GM21825 (cell line): ENCODE measurements around the gene ANK2.
A peak's percentile ranks its signal among the peaks of the same experiment; 100 is the strongest.

Experiments
- ATAC-seq: cut with Tn5 transposase; IDR thresholded peaks from one replicate; pipeline ENCODE4 v1.9.1; 2021; ENCODE audit warnings: mild to moderate bottlenecking, moderate library complexity; ENCODE audit not compliant: unreplicated experiment

The ANK2 gene

DNA sequence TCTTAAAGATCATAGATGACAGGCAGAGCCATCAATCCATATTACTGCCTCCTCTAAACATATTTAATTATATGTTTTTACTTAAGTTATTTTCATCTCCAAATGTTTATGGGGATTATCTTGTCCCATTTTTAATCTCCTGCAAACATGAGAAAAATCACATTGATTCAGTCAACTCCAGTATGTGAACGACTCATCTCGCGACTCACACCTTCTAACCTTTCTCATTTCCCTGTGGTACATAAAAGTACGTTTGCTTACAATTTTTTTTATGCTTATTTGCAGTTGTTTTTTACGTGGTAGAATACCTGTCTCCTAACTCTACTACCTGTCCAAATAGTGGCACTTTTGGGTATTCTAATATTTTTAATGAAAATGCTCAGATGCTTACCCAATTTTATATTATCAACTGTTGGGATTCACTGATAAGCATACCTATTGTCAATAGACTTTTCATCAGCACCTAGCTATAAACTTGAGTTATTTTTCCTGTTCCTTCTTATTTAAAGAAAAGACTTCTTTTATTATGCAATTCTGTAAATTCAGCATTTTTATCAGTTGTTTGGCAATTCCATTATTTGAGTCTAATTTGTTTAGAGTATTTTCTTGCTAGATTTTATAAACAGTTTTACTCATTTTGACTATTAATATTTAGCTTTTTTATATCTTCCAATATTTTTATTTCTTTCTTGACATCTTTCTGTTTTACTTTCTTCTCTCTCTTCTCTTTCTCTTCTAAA, 276.6 kb downstream of the ANK2 start:
- no peak for ATAC-seq

DNA sequence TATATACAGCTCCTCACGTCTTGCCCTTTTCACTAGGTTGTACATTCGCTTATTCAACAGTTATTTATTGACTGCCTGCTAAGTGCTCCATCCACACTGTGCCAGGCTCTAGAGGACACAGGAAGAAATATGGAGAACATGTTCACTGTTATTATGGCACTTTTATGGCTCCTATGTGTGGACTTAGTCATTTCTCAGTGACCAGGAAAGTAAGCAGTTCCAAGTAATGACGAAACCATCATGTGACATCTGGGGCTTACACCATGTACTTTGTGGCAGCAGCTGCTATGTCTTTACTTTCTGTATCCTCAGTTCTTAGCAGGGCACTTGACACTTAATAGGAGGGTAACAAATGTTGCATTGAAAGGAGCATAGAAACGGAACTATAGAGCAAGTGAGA, 278.0 kb downstream of the ANK2 start:
- ATAC-seq: no peak

DNA sequence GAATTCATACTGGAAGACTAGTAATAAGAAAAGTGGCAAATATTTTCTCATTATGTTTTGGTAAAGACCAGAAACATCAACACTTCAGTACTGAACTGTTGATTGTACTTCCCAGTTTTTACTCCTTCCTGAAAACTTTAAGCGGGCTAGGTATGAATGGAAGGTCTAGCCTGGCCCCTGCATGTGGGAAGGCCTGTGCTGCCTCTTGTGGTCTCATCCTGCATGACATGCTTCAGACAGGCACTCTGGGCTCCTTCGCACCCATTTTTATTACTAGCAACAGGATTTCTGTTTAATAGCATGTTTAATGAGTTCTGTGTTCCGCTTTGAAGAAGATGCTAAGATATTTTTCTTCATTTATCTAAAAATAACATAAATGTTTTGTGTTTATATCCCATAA, 279.1 kb downstream of the ANK2 start:
- no peak for ATAC-seq

DNA sequence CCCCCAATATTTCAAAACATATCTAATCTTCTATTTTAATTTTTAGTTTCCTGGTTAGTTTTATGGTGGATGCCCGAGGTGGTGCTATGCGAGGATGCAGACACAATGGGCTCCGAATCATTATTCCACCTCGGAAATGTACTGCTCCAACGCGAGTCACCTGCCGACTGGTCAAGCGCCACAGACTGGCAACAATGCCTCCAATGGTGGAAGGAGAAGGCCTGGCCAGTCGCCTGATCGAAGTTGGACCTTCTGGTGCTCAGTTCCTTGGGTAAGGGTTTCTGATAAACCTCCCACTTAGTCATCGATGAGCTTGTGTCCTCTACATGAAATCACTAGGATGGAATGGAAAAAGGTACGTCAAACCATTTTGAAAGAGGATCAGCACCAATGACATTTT, 280.7 kb downstream of the ANK2 start:
- no peak for ATAC-seq

DNA sequence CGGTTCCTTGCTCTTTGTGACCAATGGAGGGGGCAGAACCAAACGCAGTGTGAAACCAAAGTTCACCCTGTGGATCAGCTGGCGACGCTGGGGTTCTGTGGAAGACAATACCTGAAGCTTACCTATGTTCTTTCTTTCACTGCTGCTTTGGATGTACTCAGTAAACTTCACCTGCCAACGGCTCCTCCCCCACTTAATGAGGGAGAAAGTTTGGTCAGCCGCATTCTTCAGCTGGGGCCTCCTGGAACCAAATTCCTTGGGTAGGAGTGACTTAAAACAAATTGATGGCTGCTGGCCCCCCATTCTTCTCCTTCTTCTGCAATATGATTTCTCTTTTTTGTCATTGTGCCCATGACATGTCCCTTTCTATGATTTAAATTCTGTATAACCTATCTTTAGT, 282.4 kb downstream of the ANK2 start:
- no peak for ATAC-seq

DNA sequence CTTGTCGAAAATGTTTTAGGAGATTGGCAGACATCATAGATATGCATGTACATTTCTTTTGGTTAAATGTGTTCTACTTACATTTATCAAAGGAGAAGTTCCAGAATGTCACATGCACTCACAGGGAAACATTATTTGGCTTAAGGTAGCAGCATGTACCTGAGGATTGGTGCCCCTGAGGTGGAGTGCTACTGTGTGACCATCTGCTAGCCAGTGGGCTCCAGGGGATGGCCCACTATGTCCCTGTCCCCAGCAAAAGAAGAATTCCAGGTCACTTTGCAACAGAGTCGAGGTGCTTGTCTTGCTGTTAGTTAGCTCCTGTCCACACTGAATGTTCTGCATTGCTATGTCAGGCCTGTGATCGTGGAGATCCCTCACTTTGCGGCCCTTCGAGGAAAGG, 283.2 kb downstream of the ANK2 start:
- no peak for ATAC-seq

DNA sequence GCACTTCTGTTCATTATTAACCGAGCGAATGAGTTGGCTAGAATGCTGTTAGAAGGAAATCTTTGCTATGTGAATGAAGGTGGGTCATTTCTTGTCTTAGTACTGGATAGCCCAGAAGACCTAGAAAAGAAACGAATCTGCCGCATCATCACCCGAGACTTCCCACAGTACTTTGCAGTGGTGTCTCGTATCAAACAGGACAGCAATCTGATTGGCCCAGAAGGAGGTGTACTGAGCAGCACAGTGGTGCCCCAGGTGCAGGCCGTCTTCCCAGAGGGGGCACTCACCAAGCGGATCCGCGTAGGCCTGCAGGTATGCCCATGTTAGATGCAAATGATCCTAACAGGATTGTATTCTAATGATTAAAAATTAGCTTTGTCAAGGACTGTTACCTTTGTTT, 286.3 kb downstream of the ANK2 start:
- no peak for ATAC-seq

DNA sequence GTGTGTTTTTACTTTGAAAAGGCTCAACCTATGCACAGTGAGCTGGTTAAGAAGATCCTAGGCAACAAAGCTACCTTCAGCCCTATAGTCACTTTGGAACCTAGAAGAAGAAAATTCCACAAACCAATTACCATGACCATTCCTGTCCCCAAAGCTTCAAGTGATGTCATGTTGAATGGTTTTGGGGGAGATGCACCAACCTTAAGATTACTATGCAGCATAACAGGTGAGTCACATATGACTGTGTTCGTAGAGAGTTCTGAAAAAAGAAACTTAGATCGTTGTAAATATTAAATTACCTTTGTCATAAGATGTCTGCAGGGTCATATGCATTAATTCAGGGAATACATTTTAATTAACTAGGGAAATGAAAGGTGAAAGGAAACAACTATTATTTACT, 287.1 kb downstream of the ANK2 start:
- no peak for ATAC-seq

DNA sequence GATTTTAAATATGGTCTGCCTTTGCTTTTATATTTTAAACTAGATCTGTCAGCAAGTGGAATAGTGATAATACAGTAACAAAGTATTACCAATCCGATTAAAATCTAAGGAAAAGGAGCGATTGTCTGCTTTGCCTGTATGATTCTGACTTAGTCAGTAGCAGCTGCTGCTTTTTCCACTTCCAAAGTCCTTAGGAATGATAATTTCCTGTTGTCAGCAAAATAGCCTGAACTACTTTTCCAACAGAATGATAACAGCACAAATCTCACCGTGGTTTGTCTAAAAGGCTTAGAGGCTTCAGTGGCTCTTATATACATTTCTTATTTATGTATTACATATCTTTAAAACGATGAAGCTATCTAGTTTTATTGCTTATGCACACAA, 290.0 kb downstream of the ANK2 start:
- ATAC-seq: no peak

DNA sequence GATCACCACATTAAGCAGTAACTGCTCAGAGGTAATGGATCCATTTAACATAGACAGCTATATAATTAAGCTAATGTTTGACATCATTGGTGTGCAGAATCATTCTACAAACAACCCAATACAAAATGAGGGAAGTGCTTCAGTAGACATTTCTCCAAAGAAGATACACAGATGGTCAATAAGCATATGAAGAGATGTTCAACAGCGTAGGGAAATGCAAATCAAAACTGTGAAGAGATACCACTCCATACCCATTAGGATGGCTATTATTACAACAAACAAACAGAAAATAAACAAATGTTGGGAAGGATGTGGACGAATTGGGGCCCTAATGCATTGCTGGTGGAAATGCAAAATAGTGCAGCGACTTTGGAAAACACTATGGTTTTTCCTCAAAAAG, 294.6 kb downstream of the ANK2 start:
- no peak for ATAC-seq

DNA sequence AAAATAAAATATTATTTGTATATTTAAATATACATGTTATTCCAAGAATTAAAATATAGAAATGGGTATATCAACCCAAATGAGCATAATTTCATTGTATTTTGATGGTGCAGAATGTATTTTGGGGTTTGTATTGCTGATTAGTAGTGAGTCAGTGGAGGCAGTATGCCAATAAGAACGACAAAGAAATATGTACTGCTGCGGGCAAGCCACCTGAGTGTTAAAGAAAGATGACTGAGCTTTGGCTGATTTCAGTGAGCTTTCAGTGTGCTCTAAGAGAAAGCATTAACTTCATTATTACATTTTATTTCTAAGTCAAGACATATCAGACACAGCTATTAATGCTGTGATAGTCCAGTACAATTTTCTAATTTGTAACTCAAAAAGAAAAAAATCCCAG, 297.8 kb downstream of the ANK2 start:
- no peak for ATAC-seq

DNA sequence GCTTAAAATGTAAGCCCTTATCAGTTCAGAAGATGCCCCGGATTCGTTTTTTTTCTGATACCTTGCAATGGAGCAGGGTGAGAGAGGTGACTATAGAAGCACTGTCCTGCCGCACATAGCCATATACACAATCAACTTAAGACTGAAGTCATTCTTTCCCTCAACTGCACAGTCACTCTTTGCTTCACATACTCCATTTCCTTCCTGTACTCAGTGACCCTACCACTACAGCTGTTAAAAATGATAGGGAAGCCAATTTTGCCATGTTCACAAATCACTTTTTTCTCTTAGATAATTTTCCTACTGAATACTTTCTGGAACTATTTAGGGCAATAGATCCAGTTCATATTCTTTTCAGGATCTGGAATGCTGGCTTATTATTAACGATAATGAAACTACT, 300.0 kb downstream of the ANK2 start:
- peak; percentile 56 for ATAC-seq

DNA sequence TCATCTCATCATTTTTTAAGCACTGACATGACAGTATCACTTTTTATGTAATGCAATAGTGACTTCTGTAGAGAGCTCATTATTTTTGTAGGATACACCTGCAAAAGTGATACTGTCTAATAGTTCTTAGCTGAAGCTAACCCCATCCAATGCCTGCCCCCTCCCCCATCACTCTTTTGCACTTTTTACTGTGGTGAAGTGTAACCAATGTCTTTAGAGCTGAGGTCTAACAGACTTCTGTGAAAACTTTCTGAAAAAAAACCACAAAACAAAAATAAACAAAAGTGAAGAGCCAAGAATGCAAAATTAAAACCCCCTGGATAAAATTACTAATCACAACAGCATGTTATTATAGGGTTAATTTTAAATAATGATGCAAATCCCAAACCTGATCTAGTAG, 301.1 kb downstream of the ANK2 start:
- no peak for ATAC-seq

DNA sequence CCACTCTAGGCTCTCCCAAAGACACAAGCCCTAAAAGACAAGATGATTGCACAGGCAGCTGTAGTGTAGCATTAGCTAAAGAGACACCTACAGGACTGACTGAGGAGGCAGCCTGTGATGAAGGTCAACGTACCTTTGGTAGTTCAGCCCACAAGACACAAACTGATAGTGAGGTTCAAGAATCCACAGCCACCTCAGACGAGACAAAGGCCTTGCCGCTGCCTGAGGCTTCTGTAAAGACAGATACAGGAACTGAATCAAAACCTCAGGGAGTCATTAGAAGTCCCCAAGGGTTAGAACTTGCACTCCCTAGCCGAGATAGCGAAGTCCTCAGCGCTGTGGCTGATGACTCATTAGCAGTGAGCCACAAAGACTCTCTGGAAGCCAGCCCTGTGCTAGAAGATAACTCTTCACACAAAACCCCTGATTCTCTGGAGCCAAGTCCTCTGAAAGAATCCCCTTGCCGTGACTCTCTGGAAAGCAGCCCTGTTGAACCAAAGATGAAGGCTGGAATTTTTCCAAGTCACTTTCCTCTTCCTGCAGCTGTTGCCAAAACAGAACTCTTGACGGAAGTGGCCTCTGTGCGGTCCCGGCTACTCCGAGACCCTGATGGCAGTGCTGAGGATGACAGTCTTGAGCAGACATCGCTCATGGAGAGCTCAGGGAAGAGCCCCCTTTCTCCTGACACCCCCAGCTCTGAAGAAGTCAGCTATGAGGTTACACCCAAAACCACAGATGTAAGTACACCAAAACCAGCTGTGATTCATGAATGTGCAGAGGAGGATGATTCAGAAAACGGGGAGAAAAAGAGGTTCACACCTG, 306.3 kb downstream of the ANK2 start:
- peak; percentile 98 for ATAC-seq

DNA sequence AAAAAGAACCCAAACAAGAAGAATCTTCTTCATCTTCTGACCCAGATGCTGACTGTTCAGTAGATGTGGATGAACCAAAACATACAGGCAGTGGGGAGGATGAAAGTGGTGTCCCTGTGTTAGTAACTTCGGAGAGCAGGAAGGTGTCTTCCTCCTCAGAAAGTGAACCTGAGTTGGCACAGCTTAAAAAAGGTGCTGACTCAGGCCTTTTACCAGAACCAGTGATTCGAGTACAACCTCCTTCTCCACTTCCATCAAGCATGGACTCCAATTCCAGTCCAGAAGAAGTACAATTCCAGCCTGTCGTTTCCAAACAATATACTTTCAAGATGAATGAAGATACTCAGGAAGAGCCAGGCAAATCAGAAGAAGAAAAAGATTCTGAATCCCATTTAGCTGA, 307.0 kb downstream of the ANK2 start:
- ATAC-seq: no peak

DNA sequence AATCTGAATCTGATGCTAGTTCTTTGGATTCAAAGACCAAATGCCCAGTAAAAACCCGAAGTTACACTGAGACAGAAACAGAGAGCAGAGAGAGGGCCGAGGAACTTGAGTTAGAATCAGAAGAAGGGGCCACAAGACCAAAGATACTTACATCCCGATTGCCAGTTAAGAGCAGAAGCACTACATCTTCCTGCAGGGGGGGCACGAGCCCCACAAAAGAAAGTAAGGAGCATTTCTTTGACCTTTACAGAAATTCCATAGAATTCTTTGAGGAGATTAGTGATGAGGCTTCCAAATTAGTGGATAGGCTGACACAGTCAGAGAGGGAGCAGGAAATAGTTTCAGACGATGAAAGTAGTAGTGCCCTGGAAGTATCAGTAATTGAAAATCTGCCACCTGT, 309.3 kb downstream of the ANK2 start:
- ATAC-seq: no peak

DNA sequence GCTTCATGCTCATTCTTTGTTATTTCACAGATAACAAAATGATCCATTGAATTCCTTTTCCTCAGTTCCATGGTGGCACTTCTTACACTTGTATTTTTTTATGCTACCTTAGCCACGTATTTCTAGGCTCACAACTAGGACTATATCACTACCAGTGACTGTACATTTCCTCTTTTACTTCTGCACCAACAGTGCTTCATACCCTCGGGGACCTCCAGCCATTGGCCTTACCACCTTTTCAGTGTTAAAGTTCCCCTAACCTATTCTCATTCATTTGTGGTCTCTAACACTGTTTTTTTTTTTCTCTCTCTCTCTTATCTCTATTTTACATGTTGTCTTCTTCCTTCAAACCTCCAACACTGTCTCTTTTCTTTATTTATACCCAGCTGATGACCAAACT, 315.9 kb downstream of the ANK2 start:
- ATAC-seq: no peak

DNA sequence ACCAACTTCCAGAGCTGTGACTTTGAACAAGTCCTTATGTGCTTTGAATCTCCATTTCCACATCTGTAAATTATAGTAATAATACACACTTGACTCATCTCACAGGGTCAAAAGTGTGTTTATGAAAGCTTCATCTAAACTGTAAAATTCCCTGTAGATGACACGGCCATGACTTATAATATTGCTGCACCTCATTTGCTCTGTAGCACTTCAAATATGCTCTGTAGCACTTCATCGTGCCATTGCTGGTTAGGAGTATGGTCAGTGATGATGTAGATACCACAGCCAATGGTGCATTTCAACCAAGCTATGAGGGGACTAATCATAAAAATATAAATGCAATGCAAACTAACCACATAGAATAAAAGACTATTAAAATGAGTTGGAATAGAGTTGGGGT, 318.6 kb downstream of the ANK2 start:
- ATAC-seq: no peak

DNA sequence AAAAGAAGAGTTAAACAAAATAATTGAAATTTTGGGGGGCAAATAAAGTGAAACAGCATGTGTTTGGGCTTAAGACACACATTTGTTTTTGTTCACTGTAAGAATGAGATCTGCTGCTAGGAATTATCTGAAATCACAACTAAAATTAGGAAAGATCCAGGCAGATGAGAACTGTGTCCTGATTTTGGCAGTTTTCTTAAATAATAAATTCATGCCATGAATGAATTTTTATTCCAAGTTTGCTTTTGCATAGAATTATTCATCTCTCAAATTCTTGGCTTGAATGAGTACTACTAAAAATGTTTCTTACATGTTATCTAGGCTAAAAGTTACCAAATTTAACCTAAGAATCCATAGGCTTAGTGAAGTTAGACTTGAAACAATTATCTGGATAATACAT, 321.7 kb downstream of the ANK2 start:
- no peak for ATAC-seq

DNA sequence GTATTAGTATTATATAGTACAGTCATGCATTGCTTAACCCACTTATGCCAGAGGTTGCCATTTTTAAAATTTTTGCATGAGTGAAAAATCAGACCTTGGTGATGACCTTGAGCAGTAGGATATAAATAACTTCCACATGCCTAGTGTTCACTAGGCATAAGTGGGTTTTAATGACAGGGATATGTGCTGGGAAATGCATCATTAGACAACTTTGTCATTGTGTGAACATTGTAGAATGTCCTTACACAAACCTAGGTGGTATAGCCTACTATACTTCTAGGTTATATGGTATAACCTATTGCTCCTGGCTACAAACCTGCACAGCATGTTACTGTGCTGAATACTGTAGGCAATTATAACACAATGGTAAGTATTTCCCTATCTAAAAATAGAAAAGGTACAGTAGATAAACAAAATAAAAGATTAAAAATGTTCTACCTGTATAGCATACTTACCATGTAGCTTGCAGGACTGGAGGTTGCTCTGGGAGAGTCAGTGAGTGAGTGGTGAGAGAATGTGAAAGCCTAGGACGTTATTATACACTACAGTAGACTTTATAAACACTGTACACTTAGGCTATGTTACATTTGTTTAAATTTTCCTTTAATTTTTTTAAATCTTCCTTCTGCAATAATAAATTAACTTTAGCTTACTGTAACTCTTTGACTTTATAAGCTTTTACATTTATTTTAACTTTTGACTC, 326.7 kb downstream of the ANK2 start:
- ATAC-seq: no peak

DNA sequence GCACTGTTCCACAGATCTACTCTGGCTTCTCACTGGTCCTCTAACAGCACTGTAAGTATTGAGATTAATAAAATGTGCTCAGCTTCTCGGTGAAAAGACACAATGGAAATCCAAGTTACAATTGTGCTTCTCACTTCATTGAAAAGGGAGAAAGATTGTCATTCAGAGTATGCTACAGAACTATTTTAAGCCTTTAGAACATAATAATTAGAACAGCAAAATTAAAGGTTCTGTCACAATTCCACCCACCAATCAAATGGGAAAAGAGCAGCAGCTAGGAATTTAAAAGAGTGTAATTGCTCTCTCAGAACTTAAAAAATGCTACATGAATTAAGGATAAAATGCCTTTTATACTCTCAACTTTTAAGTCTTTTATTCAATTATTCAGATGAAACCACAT, 329.4 kb downstream of the ANK2 start:
- no peak for ATAC-seq

DNA sequence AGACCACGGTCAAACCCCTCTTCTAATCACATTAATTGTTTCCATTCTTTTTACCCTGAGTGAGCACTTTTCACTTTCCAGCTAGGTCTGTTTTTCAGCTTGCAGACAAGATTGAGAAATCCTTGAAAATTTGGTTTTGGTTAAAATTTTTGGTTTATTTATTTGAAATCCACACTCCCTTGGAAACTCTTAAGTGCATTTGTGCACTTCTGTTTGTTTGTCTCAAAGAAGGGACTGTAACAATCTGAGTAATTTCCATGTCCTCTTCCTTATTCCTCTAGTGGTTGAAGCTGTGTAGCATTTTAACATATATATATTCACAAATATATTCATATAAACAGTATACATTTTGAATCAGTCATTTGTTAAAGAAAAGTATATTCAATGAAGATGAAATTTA, 333.3 kb downstream of the ANK2 start:
- no peak for ATAC-seq
